ENCODE measurements around the gene UBA1.

UBA1 gene

GRCh38 chrX:47228550-47229270, 35.1 kb downstream of the UBA1 start:
- Histone ChIP-seq H3K27ac (ENCODE audit: low read depth, low read length, poor library complexity, severe bottlenecking) (no peak overlapping the region), H3K4me2 (ENCODE audit: low read length) (no peak overlapping the region), H3K9me2 (ENCODE audit: low read depth, low read length) (no peaks in the 10 kb centered on the region), H3K27me3 (ENCODE audit: insufficient read depth, low read length) (no peaks in the 10 kb centered on the region), H2AFZ (ENCODE audit: low read length) (no peak overlapping the region), H3K9ac (ENCODE audit: low read length) (no peak overlapping the region), H3K36me3 (ENCODE audit: insufficient read depth, low read length) (peaks cover 58% of the 10 kb centered on the region), H3K79me2 (ENCODE audit: insufficient read depth, low read length) (peaks cover under 1% of the 10 kb centered on the region), H3K4me1 (ENCODE audit: insufficient read depth, low read length, severe bottlenecking) (peaks cover 9% of the 10 kb centered on the region), H3F3A (ENCODE audit: insufficient read depth, low read length) (peaks cover 4% of the 10 kb centered on the region; the same call in 1 of the 2 replicates), H3K9me3 (ENCODE audit: low read length) (no peaks in the 10 kb centered on the region), H3K4me3 (ENCODE audit: low read depth, low read length, poor library complexity, severe bottlenecking) (no peak overlapping the region), H4K20me1 (ENCODE audit: insufficient read depth, low read length) (no peaks in the 10 kb centered on the region)
- TF ChIP-seq, protein P1, sequence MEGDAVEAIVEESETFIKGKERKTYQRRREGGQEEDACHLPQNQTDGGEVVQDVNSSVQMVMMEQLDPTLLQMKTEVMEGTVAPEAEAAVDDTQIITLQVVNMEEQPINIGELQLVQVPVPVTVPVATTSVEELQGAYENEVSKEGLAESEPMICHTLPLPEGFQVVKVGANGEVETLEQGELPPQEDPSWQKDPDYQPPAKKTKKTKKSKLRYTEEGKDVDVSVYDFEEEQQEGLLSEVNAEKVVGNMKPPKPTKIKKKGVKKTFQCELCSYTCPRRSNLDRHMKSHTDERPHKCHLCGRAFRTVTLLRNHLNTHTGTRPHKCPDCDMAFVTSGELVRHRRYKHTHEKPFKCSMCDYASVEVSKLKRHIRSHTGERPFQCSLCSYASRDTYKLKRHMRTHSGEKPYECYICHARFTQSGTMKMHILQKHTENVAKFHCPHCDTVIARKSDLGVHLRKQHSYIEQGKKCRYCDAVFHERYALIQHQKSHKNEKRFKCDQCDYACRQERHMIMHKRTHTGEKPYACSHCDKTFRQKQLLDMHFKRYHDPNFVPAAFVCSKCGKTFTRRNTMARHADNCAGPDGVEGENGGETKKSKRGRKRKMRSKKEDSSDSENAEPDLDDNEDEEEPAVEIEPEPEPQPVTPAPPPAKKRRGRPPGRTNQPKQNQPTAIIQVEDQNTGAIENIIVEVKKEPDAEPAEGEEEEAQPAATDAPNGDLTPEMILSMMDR (IDR thresholded peaks at IDR 0.05; ENCODE audit: low read length), result no peak
- no peak for TF ChIP-seq EZH2 (IDR thresholded peaks at IDR 0.05; ENCODE audit: borderline replicate concordance, low read length)

DNA sequence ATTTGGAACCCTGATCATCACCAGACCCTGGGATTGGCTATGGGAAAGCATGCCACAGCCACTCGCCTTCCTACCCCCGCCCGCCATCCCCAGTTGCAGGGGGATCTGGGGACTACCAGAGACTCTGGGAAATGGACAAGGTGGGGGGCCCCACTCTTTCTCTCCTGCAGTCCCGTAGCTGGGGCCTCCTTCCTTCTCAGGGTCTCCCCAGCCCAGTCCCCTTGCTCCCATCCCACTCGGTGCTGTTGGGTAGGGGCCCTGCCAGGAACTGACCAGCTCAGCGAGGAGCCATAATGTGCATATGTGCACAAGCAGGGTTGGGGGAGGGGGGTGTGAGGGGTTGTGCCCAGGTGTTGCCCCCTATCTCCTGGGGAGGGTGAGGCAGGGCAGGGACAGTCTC, 35.8 kb downstream of the UBA1 start:
- Histone ChIP-seq H3K9ac (ENCODE audit: low read length) (no peak overlapping the region), H3F3A (ENCODE audit: insufficient read depth, low read length) (peaks cover 4% of the 10 kb centered on the region; the same call in 1 of the 2 replicates), H3K36me3 (ENCODE audit: insufficient read depth, low read length) (peaks cover 51% of the 10 kb centered on the region), H3K4me1 (ENCODE audit: insufficient read depth, low read length, severe bottlenecking) (peaks cover 12% of the 10 kb centered on the region), H2AFZ (ENCODE audit: low read length) (no peak overlapping the region), H3K9me3 (ENCODE audit: low read length) (no peaks in the 10 kb centered on the region), H3K9me2 (ENCODE audit: low read depth, low read length) (no peaks in the 10 kb centered on the region), H3K27me3 (ENCODE audit: insufficient read depth, low read length) (no peaks in the 10 kb centered on the region), H3K4me2 (ENCODE audit: low read length) (no peak overlapping the region), H4K20me1 (ENCODE audit: insufficient read depth, low read length) (no peaks in the 10 kb centered on the region), H3K4me3 (ENCODE audit: low read depth, low read length, poor library complexity, severe bottlenecking) (no peak overlapping the region), H3K79me2 (ENCODE audit: insufficient read depth, low read length) (peaks cover 8% of the 10 kb centered on the region), H3K27ac (ENCODE audit: low read depth, low read length, poor library complexity, severe bottlenecking) (no peak overlapping the region)
- no peak for TF ChIP-seq EZH2 (IDR thresholded peaks at IDR 0.05; ENCODE audit: borderline replicate concordance, low read length)
- TF ChIP-seq, protein P1 (IDR thresholded peaks at IDR 0.05; ENCODE audit: low read length), result no peak

DNA sequence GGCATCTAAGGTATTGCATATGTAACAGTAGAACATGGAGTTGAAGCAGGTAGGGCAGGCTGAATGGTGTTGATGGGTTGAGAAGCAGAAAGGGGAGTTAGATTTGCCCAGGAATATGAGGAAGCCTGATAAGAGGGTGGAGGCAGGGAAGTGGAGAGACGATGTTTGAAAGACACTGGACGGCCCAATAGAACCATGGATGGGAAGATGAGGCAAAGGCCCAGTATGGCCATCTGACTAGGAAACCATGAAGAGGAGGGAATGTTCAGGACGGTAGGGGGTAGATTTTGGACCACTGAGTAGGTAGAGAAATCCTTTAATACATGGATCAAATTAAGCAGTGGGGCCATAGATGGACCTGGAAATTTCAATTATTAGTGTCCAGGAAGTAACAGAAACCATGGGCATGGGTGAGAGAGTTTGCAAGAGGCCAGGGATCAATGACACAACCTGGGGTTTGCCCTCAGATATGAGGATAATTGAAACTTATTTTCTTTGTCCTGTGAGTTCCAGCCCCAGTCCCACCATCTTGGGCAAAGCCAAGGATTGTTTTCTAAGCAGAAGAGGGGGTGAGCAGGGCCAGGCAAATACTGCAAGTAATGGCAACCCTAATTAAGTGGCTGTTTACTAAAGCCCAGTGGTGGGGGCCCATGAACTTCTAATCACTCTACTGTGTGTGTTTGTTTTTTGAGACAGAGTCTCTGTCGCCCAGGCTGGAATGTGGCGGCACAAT, 36.7 kb downstream of the UBA1 start:
- Histone ChIP-seq H3K9me2 (ENCODE audit: low read depth, low read length) (no peaks in the 10 kb centered on the region), H3K27me3 (ENCODE audit: insufficient read depth, low read length) (no peaks in the 10 kb centered on the region), H3K4me2 (ENCODE audit: low read length) (no peak overlapping the region), H3K79me2 (ENCODE audit: insufficient read depth, low read length) (peaks cover 17% of the 10 kb centered on the region), H3F3A (ENCODE audit: insufficient read depth, low read length) (peaks cover 4% of the 10 kb centered on the region; the same call in 1 of the 2 replicates), H3K9me3 (ENCODE audit: low read length) (no peaks in the 10 kb centered on the region), H3K36me3 (ENCODE audit: insufficient read depth, low read length) (peaks cover 42% of the 10 kb centered on the region), H2AFZ (ENCODE audit: low read length) (no peak overlapping the region), H3K27ac (ENCODE audit: low read depth, low read length, poor library complexity, severe bottlenecking) (no peak overlapping the region), H3K9ac (ENCODE audit: low read length) (no peak overlapping the region), H4K20me1 (ENCODE audit: insufficient read depth, low read length) (no peaks in the 10 kb centered on the region), H3K4me3 (ENCODE audit: low read depth, low read length, poor library complexity, severe bottlenecking) (no peak overlapping the region), H3K4me1 (ENCODE audit: insufficient read depth, low read length, severe bottlenecking) (peaks cover 21% of the 10 kb centered on the region)
- no peak for TF ChIP-seq EZH2 (IDR thresholded peaks at IDR 0.05; ENCODE audit: borderline replicate concordance, low read length)
- TF ChIP-seq, protein P1 (IDR thresholded peaks at IDR 0.05; ENCODE audit: low read length), result no peak

Data from OCI-LY1 (cell line).